Central memory CD8-positive, alpha-beta T cell (primary cell): ENCODE results near the gene RIMS4.

ENCODE experiments used
- ATAC-seq: fragments of 150-1000 bp; cut with Tn5 transposase; replicated peaks from 2 replicates; pipeline ENCODE4 v1.10.0; 2022; ENCODE audit warnings: mild to moderate bottlenecking, moderate FRiP score, moderate number of reproducible peaks; ENCODE audit not compliant: poor library complexity, severe bottlenecking; ENCODE audit errors: extremely low read depth
- DNase-seq, 2 donors: peaks; one replicate each; pipeline ENCODE4 v3.0.0; 2021; ENCODE audit warnings: low spot score in 2 of 2
- H3K27ac Mint-ChIP-seq: one replicate; pipeline ENCODE4 v1.8.0; 2022; ENCODE audit warnings: low read depth, mild to moderate bottlenecking, moderate library complexity, mixed read lengths
- H3K27me3 Mint-ChIP-seq: one replicate; pipeline ENCODE4 v1.8.0; 2022; ENCODE audit warnings: mixed read lengths
- H3K36me3 Mint-ChIP-seq: one replicate; pipeline ENCODE4 v1.8.0; 2022; ENCODE audit warnings: mild to moderate bottlenecking, moderate library complexity, mixed read lengths; ENCODE audit not compliant: insufficient read depth
- H3K4me1 Mint-ChIP-seq: one replicate; pipeline ENCODE4 v1.8.0; 2022; ENCODE audit warnings: mixed read lengths
- H3K4me3 Mint-ChIP-seq: one replicate; pipeline ENCODE4 v1.8.0; 2022; ENCODE audit warnings: mild to moderate bottlenecking, moderate library complexity, mixed read lengths
- H3K9me3 Mint-ChIP-seq: one replicate; pipeline ENCODE4 v1.8.0; 2022; ENCODE audit warnings: mixed read lengths

The RIMS4 gene

DNA sequence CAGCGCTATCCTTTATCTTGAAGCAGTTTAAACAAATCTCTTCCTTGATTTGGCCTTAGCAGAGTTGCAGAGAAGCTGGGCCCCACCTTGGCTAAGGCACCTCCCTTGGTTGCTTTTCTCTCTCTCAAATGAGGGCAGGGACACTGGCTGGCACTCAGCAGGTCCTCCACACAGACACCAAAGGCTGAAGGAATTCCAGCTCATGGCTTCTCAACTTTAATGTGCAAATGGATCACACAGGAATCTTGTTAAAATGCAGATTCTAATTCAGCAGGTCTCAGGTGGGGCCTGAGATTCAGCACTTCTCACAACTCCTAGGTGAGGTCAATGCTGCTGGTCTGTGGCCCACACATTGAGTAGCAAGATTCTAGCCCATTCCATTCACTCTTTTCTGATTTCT lies 25.7 kb downstream of the RIMS4 start:
- H3K4me1 Mint-ChIP-seq, result no peaks in the 10 kb centered on the region
- H3K9me3 Mint-ChIP-seq, result peaks cover 4% of the 10 kb centered on the region
- ATAC-seq (no peak), DNase-seq (no peak)
- H3K4me3 Mint-ChIP-seq, result no peak overlapping the region
- H3K36me3 Mint-ChIP-seq, result no peaks in the 10 kb centered on the region
- no peak overlapping the region for H3K27ac Mint-ChIP-seq
- peaks cover 63% of the 10 kb centered on the region for H3K27me3 Mint-ChIP-seq

DNA sequence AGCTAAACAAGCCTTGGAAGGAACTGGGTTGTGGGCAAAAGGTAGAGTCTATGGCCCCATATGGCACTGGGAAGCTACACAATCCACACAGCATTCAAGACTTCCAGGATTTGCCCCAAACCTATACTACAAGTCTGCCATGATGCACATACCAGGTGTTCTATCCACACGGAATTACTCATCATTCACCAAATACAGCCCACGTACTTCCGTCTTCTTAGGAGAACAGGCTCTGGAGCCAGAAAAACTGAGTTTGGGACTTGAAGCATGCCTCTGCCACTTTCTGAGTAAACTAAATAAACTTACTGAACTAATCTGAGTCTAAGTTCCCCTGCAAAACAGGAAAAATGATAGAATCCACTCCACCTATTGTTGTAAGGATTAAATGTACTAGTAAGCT lies 28.6 kb downstream of the RIMS4 start:
- Mint-ChIP-seq H3K27ac (no peak overlapping the region), H3K27me3 (peaks cover 64% of the 10 kb centered on the region), H3K9me3 (peaks cover 4% of the 10 kb centered on the region), H3K36me3 (no peaks in the 10 kb centered on the region), H3K4me1 (no peaks in the 10 kb centered on the region), H3K4me3 (no peak overlapping the region)
- no peak for DNase-seq
- ATAC-seq, result no peak

DNA sequence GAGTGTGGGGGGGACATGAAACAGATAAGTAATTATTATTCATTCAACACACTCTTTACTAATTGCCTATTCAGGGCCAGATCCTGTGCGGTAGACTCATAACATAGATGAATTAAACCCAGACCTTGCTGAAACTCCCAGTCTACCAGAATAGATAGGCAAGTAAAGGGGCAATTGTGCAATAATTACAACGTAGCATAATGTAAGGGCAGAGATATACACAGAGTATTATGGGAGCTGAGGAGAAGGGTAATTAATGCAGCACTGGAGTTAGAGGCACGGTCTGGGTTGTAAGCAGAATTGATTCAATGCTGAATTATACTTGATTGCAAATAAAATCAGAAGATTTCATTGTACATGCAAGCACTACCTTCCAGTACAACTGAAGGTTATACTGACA lies 29.2 kb downstream of the RIMS4 start:
- Mint-ChIP-seq H3K4me1 (no peaks in the 10 kb centered on the region), H3K27me3 (peaks cover 64% of the 10 kb centered on the region), H3K4me3 (no peak overlapping the region), H3K36me3 (no peaks in the 10 kb centered on the region), H3K9me3 (peaks cover 4% of the 10 kb centered on the region), H3K27ac (no peak overlapping the region)
- ATAC-seq (no peak), DNase-seq (no peak)

DNA sequence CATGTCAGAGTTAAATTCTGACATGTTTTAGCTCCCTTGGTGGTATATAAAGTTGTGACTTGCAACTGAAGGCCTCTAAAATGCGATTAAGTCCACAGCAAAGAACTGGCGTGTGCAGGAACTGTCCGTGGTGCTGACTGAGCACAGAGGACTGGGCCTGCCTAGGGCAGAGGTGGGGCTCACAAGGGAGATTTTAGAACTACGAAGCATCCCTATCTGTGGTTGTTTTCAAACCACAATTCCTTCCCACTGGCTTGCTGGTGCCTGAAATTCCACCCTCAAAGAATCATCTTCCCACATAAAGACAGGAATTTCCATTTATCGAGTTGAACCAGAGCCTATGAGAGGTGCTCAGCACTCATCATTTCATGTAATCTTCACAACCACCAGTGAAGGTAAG lies 30.1 kb downstream of the RIMS4 start:
- Mint-ChIP-seq H3K36me3 (no peaks in the 10 kb centered on the region), H3K9me3 (peaks cover 4% of the 10 kb centered on the region), H3K4me3 (no peak overlapping the region), H3K27ac (no peak overlapping the region), H3K27me3 (peaks cover 60% of the 10 kb centered on the region), H3K4me1 (no peaks in the 10 kb centered on the region)
- ATAC-seq (no peak), DNase-seq (no peak)

DNA sequence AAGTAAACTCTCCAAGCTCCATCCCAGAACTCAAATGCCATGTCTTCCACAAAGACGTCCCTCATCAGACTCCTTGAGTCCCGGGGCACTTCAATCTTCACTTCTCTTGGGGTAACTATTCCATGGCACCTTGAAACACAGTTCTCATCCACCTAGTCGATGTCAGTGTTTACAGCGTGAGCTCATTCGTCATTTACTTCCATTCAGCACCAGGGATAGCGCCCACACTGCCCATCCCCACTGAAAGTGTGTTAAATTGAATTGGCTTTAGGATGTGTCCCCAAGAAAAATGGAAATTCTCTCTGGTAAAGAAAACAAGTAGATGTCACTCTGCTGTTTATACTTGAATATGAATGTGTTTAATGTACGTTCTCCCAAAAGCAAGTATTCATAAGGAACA lies 33.4 kb downstream of the RIMS4 start:
- H3K27me3 Mint-ChIP-seq, result peaks cover 45% of the 10 kb centered on the region
- peaks cover 4% of the 10 kb centered on the region for H3K9me3 Mint-ChIP-seq
- ATAC-seq (no peak), DNase-seq (no peak)
- H3K36me3 Mint-ChIP-seq, result no peaks in the 10 kb centered on the region
- no peaks in the 10 kb centered on the region for H3K4me1 Mint-ChIP-seq
- H3K4me3 Mint-ChIP-seq, result no peak overlapping the region
- H3K27ac Mint-ChIP-seq, result no peak overlapping the region

DNA sequence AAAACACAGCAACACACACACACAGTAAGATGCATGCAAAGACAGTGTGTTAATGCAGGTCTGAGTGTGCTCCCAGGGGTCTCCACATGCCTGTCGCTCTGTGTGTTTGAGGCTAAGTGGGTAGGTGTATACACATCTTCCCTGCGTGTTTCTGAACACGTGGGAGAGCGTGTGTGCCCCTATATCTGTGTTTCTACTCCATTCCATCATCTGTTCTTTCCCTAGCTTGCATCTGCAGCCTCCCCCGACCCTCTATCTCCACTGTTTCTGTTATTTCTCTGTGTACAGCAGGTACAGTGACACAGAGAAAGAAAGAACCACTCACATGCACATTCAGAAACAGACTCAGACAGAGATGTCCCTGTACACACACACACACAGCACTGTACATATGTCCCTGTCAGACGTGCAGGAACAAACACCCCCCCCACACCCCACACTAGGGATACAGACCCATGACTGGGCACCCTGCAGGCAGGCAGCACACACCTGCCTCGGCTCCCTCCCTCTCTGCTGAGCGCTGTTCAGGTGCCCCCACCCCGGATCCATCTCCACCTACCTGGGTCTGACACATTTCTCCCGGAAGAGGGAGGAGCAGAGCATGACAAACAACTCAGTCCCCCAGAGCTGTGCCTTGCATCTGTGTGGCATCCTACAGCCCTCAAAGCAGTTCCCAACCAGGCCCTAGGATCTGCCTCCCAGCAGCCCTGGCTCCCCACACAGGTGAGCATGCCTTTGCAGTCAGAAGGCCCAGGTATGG lies 37.1 kb downstream of the RIMS4 start:
- H3K27me3 Mint-ChIP-seq, result peaks cover 19% of the 10 kb centered on the region

DNA sequence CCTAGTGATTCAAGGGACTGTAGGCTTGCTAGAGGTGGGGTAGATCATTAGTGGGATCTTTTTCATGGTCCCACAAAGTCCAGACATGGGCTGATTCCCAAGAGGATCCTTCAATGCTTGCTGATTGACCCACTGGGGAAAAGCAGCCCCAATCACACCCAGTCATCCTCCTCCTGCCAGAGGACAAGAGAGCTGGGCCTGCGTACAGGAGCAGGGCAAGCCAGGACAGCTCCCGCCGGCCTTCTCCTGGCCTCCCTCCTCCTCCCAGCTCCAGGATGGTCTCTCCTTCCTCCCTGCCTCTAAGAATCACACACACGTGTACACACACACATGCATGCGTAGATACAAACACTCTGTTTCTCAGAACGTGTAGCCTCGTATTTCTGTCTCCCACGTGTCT lies 37.7 kb downstream of the RIMS4 start:
- no peak for DNase-seq
- no peak for ATAC-seq
- H3K4me3 Mint-ChIP-seq, result no peak overlapping the region
- H3K4me1 Mint-ChIP-seq, result no peaks in the 10 kb centered on the region
- H3K27me3 Mint-ChIP-seq, result peaks cover 19% of the 10 kb centered on the region
- H3K27ac Mint-ChIP-seq, result no peak overlapping the region
- H3K9me3 Mint-ChIP-seq, result no peaks in the 10 kb centered on the region
- H3K36me3 Mint-ChIP-seq, result no peaks in the 10 kb centered on the region

More for the DNA sequence above, 37.1 kb downstream of the RIMS4 start:
- Mint-ChIP-seq H3K4me1 (no peaks in the 10 kb centered on the region), H3K36me3 (no peaks in the 10 kb centered on the region), H3K4me3 (no peak overlapping the region), H3K27ac (no peak overlapping the region), H3K9me3 (no peaks in the 10 kb centered on the region)
- DNase-seq, result no peak
- ATAC-seq, result no peak

DNA sequence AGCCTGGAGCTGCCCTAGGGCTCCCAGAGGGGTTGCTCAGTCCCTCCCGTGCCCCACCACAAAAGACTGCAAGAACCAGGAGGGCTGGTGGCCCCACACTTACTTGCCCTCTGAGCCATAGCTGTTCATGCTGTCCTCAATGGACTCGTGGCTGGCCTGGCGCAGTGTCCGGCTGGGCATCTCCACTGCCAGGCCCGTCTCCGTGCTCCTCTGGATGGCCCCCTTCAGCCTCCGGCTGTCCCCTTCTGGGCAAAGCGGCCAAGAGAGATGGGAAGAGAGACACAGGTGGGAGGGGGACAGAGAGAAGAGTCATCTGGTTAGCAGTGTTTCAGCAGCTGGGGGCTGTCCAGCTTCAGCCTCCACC lies 39.2 kb downstream of the RIMS4 start:
- H3K9me3 Mint-ChIP-seq, result no peaks in the 10 kb centered on the region
- DNase-seq, result no peak
- H3K27ac Mint-ChIP-seq, result no peak overlapping the region
- no peak overlapping the region for H3K4me3 Mint-ChIP-seq
- H3K27me3 Mint-ChIP-seq, result peaks cover 17% of the 10 kb centered on the region
- no peaks in the 10 kb centered on the region for H3K36me3 Mint-ChIP-seq
- H3K4me1 Mint-ChIP-seq, result no peaks in the 10 kb centered on the region
- ATAC-seq, result no peak

DNA sequence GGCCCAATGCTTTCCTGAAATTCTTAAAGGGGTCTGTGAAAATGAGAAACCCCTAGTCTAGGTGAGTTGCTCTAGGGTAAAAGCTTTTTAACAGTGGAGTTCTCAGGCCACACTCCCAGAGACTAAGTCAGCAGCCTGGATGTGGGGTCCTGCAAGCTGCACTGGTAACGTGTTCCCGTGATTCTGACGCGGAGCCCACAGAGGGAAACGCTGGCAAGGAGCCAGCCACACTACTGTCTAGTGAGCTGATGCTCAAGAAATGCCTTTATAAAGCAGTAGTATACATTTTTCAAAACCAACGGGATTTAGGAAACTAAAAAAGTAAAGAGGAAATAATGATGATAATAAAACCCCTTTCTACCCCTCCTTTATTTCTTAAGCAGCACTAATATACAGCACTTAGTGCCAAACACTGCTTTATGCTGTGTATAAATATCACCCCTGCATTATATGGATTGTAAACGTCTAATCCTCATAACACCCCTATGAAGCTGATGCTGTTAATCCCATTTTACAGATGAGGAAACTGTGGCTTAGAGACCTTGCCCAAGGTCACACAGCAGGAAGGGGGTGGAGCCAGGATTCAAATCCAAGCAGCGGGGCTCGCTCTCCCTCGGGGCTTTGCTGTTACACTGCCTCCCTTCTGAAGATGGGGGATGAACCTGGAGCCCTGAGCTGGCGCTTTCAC lies 39.7 kb downstream of the RIMS4 start:
- H3K27ac Mint-ChIP-seq, result no peak overlapping the region
- ATAC-seq (no peak), DNase-seq (no peak)
- H3K36me3 Mint-ChIP-seq, result no peaks in the 10 kb centered on the region
- no peaks in the 10 kb centered on the region for H3K9me3 Mint-ChIP-seq
- H3K27me3 Mint-ChIP-seq, result peaks cover 19% of the 10 kb centered on the region
- no peak overlapping the region for H3K4me3 Mint-ChIP-seq
- no peaks in the 10 kb centered on the region for H3K4me1 Mint-ChIP-seq

DNA sequence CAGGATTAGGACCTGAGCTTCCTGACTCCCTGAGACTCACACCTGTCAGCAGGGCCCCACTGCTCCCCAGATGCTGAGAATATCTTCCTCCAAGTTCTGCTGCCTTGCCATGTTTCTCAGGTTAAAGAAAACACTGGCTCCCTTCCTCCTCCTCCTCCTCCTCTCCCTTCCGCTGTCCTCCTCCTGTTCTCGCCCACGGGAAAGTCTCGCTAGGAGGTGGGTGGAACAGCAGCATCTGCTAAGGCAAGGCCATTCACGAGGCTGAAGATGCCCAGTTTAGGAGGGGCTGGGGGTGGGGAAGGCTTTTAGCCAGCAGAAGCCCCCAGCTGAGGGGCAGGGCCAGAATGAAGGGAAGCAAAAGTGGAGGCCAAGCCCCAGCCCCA lies 40.9 kb downstream of the RIMS4 start:
- Mint-ChIP-seq H3K27ac (no peak overlapping the region), H3K4me3 (no peak overlapping the region), H3K27me3 (peaks cover 28% of the 10 kb centered on the region), H3K9me3 (no peaks in the 10 kb centered on the region), H3K36me3 (no peaks in the 10 kb centered on the region), H3K4me1 (no peaks in the 10 kb centered on the region)
- no peak for ATAC-seq
- DNase-seq, result no peak

DNA sequence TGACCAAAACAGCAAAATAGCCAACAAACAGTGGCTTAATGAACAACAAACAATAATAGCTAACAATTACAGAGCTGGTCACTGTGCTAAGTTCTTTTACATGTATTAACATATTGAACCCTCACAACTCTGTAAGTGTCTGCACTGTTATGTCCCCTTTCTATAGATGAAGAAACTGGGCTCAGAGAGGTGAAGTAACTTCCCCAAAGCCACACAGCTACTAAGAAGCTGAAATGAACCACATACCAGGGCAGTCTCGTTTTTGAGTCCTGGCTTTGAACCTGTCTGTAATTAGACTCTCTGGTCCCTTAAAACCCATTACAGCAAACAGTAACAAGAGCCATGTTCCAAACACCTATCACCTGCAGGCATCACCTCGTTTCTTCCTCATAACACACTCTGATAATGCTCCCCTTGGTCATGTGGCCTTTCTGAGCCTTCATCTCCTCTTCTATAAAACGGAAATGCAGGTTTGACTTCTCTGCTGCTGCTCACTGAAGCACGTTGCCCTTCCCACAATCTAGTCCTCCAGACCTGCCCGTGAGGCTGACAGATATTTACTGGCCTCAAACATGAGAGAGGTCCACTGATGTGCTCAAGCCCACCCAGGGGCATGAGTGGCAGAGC lies 41.4 kb downstream of the RIMS4 start:
- Mint-ChIP-seq H3K36me3 (no peaks in the 10 kb centered on the region), H3K9me3 (no peaks in the 10 kb centered on the region), H3K4me1 (no peaks in the 10 kb centered on the region), H3K27me3 (peaks cover 32% of the 10 kb centered on the region), H3K27ac (no peak overlapping the region), H3K4me3 (no peak overlapping the region)
- ATAC-seq (no peak), DNase-seq (no peak)

DNA sequence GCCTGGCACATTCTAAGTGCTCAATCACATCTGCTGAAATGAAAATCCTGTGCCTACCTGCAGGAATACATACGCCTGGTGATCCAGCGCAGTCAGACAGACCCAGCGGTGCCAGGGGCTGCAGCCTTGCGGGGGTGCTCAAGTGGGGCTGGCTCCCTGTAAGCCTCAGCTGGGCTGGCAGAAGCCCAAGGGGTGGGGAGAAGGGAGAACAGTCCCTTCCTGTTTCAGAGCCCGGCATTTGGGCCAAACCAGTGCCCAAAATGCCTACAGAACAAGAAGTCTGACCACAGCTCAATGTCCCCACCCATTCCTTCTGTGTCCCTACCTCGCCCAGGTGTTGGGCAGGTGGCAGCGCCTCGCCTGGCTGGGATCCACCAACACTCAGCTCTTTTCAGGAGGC lies 42.1 kb downstream of the RIMS4 start:
- no peak for DNase-seq
- H3K27me3 Mint-ChIP-seq, result peaks cover 39% of the 10 kb centered on the region
- no peaks in the 10 kb centered on the region for H3K36me3 Mint-ChIP-seq

DNA sequence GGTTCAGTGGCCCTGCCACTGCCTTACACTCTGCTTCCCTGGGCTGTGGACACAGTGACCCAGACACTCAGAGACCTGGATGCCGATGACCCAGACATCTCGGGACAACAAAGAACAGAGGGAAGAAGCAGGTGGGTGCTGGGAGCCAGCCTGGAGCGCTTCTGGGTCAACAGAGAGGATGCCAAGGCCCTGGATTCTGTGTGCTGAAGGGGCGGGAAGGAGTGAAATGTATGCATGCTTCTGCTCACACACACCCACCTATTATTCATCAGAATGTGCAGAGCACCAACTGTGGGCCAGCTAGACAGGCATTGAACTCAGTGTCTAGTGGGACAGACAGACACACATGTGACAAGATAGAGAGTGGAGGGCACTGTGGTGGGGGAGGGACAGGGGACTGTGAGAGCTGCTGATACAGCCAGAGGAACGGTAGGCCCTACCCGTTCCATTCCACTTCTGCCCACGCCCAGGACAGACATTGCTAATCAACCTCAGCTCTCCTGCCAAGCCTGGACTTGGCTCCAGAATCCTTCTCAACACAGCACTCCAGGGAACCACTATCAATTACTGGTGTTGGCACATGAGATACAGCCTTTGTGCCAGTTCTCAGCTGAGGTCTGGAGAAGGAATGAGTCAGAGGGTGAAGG lies 44.5 kb downstream of the RIMS4 start:
- ATAC-seq, result no peak
- Mint-ChIP-seq H3K27me3 (peaks cover 46% of the 10 kb centered on the region), H3K27ac (no peak overlapping the region), H3K9me3 (no peaks in the 10 kb centered on the region), H3K36me3 (no peaks in the 10 kb centered on the region), H3K4me3 (no peak overlapping the region), H3K4me1 (no peaks in the 10 kb centered on the region)
- no peak for DNase-seq

More for the DNA sequence above, 42.1 kb downstream of the RIMS4 start:
- Mint-ChIP-seq H3K27ac (no peak overlapping the region), H3K4me3 (no peak overlapping the region), H3K4me1 (no peaks in the 10 kb centered on the region), H3K9me3 (no peaks in the 10 kb centered on the region)
- ATAC-seq, result no peak
